IMR-90 (cell line): ENCODE results near the gene NOS1. TPM values are rescaled to one million over a fixed set of nuclear protein-coding genes. Genes with fewer than 3 reads are reported as not detected.

Experiments used
- ATAC-seq: fragments of 200-7000 bp; cut with Tn5 transposase; 2 replicates; pipeline ENCODE4 v1.9.1; 2020; ENCODE audit warnings: low read depth, mild to moderate bottlenecking, moderate library complexity
- BruUV-seq: library from RNA; stranded (reverse); fragments of 400-500 nt; replicated peaks from 2 replicates; lab custom pipeline; 2021; lab: Mats Ljungman, UMichigan
- CTCF ChIA-PET: fragments of 300-600 bp; formaldehyde crosslinking; extraction: SDS; loops from one replicate; lab custom pipeline; 2021; ENCODE audit warnings: antibody characterized with exemption; lab: Yijun Ruan, JAX
- POLR2A ChIA-PET: fragments of 300-600 bp; sonication (Branson Sonifier 250); formaldehyde crosslinking; loops from one replicate; lab custom pipeline; 2022; ENCODE audit warnings: antibody characterized with exemption; ENCODE audit not compliant: unreplicated experiment; lab: Charles Lee
- DNase-seq: peaks from one replicate; pipeline ENCODE4 v3.0.0; 2013
- H2AFZ ChIP-seq: replicated peaks from 2 replicates; pipeline ENCODE3; 2013; ENCODE audit warnings: low read length, mild to moderate bottlenecking; ENCODE audit not compliant: poor library complexity
- H2AK5ac ChIP-seq: 2 replicates; pipeline ENCODE4 v1.6.1; 2013; ENCODE audit warnings: low read depth, low read length, inconsistent platforms
- H2AK9ac ChIP-seq: replicated peaks from 2 replicates; pipeline ENCODE3; 2013; ENCODE audit warnings: mild to moderate bottlenecking, low read depth, low read length, moderate library complexity; ENCODE audit not compliant: poor library complexity
- H2BK120ac ChIP-seq: 2 replicates; pipeline ENCODE4 v1.6.1; 2013; ENCODE audit warnings: low read depth, low read length, inconsistent platforms
- H2BK15ac ChIP-seq: 3 replicates; pipeline ENCODE4 v1.6.1; 2013; ENCODE audit warnings: low read depth, low read length, inconsistent platforms
- H2BK20ac ChIP-seq: 2 replicates; pipeline ENCODE4 v1.6.1; 2013; ENCODE audit warnings: low read depth, mild to moderate bottlenecking, inconsistent platforms, low read length, moderate library complexity
- H2BK5ac ChIP-seq: 2 replicates; pipeline ENCODE4 v1.6.1; 2013; ENCODE audit warnings: mild to moderate bottlenecking, low read depth, low read length, inconsistent platforms; ENCODE audit not compliant: poor library complexity, severe bottlenecking
- H3K14ac ChIP-seq: replicated peaks from 2 replicates; pipeline ENCODE4 v1.6.1; 2013; ENCODE audit warnings: low read depth, low read length, inconsistent platforms
- H3K18ac ChIP-seq: 2 replicates; pipeline ENCODE4 v1.6.1; 2013; ENCODE audit warnings: low read depth, low read length, control low read depth
- H3K23ac ChIP-seq: 2 replicates; pipeline ENCODE4 v1.6.1; 2013; ENCODE audit warnings: low read depth, low read length, inconsistent platforms
- H3K27ac ChIP-seq: 2 replicates; pipeline ENCODE4 v1.5.1; 2013; ENCODE audit warnings: mild to moderate bottlenecking, control low read depth, low read length; ENCODE audit not compliant: insufficient read depth
- H3K27me3 ChIP-seq: 2 replicates; pipeline ENCODE4 v1.6.1; 2013; ENCODE audit warnings: low read length; ENCODE audit not compliant: control insufficient read depth, insufficient read depth
- H3K36me3 ChIP-seq: 2 replicates; pipeline ENCODE4 v1.6.1; 2013; ENCODE audit warnings: low read length, mixed read lengths; ENCODE audit not compliant: control insufficient read depth, insufficient read depth
- H3K4ac ChIP-seq: 2 replicates; pipeline ENCODE4 v1.6.1; 2013; ENCODE audit warnings: low read depth, low read length, inconsistent platforms
- H3K4me1 ChIP-seq: 2 replicates; pipeline ENCODE4 v1.6.1; 2013; ENCODE audit warnings: low read length, mixed read lengths; ENCODE audit not compliant: control insufficient read depth, insufficient read depth
- H3K4me2 ChIP-seq: 2 replicates; pipeline ENCODE4 v1.6.1; 2013; ENCODE audit warnings: low read depth, mild to moderate bottlenecking, control low read depth, low read length, moderate library complexity
- H3K4me3 ChIP-seq: 2 replicates; pipeline ENCODE4 v1.5.1; 2013; ENCODE audit warnings: low read depth, mild to moderate bottlenecking, control low read depth, low read length, moderate library complexity; ENCODE audit not compliant: insufficient read depth
- H3K56ac ChIP-seq: 2 replicates; pipeline ENCODE4 v1.6.1; 2013; ENCODE audit warnings: low read length, inconsistent platforms; ENCODE audit not compliant: insufficient read depth; ENCODE audit errors: extremely low read depth
- H3K79me1 ChIP-seq, 2 experiments: 2 replicates each; pipeline ENCODE4 v1.6.1; 2013; ENCODE audit warnings: low read length in 2 of 2, inconsistent platforms in 1 of 2, low read depth in 1 of 2
- H3K9ac ChIP-seq: 2 replicates; pipeline ENCODE4 v1.6.1; 2013; ENCODE audit warnings: low read depth, low read length, control low read depth
- H3K9me1 ChIP-seq: 2 replicates; pipeline ENCODE4 v1.6.1; 2013; ENCODE audit warnings: low read length, inconsistent platforms; ENCODE audit not compliant: insufficient read depth
- H3K9me3 ChIP-seq: 2 replicates; pipeline ENCODE4 v1.6.1; 2013; ENCODE audit warnings: low read length; ENCODE audit not compliant: control insufficient read depth, insufficient read depth
- H4K20me1 ChIP-seq: 2 replicates; pipeline ENCODE4 v1.6.1; 2013; ENCODE audit warnings: low read length, inconsistent platforms; ENCODE audit not compliant: insufficient read depth
- H4K5ac ChIP-seq: 2 replicates; pipeline ENCODE4 v1.6.1; 2013; ENCODE audit warnings: mild to moderate bottlenecking, low read depth, low read length, control low read depth
- H4K8ac ChIP-seq, 2 experiments: 2 replicates each; pipeline ENCODE4 v1.6.1; 2013; ENCODE audit warnings: low read depth in 2 of 2, low read length in 2 of 2, control low read depth in 1 of 2, inconsistent platforms in 1 of 2
- H4K91ac ChIP-seq: 2 replicates; pipeline ENCODE4 v1.6.1; 2013; ENCODE audit warnings: low read depth, low read length, inconsistent platforms; ENCODE audit not compliant: insufficient read depth
- BHLHE40 ChIP-seq: fragments of 150-350 bp; IDR thresholded peaks from 2 replicates; pipeline ENCODE4 v1.6.1; 2016; ENCODE audit warnings: mild to moderate bottlenecking, low read depth, low read length
- CHD1 ChIP-seq: IDR thresholded peaks from 2 replicates; pipeline ENCODE4 v1.6.1; 2012; ENCODE audit warnings: low read depth, low read length, improper control_type of control experiment
- CTCF ChIP-seq: conservative IDR thresholded peaks from 2 replicates; pipeline ENCODE4 v1.5.1; 2012; ENCODE audit warnings: mild to moderate bottlenecking, low read depth, low read length, improper control_type of control experiment
- ELK1 ChIP-seq: fragments of 150-350 bp; IDR thresholded peaks from 2 replicates; pipeline ENCODE4 v1.6.1; 2016; ENCODE audit warnings: low read depth, mild to moderate bottlenecking, low read length, moderate library complexity, borderline replicate concordance
- FOS ChIP-seq: fragments of 150-350 bp; IDR thresholded peaks from 2 replicates; pipeline ENCODE4 v1.6.1; 2016; ENCODE audit warnings: low read depth, low read length
- MAFK ChIP-seq: IDR thresholded peaks from 2 replicates; pipeline ENCODE4 v1.6.1; 2012; ENCODE audit warnings: low read depth, low read length, improper control_type of control experiment
- MAZ ChIP-seq: IDR thresholded peaks from 2 replicates; pipeline ENCODE4 v1.6.1; 2012; ENCODE audit warnings: low read depth, mild to moderate bottlenecking, low read length, improper control_type of control experiment, moderate library complexity, borderline replicate concordance
- MXI1 ChIP-seq: IDR thresholded peaks from 2 replicates; pipeline ENCODE4 v1.6.1; 2012; ENCODE audit warnings: low read depth, mild to moderate bottlenecking, low read length, moderate library complexity, borderline replicate concordance
- NFE2L2 ChIP-seq: fragments of 150-350 bp; IDR thresholded peaks from 2 replicates; pipeline ENCODE4 v1.6.1; 2016; ENCODE audit warnings: low read depth, mild to moderate bottlenecking, low read length
- POLR2A ChIP-seq: IDR thresholded peaks from 2 replicates; pipeline ENCODE4 v1.6.1; 2012; ENCODE audit warnings: mild to moderate bottlenecking, low read depth, low read length
- RAD21 ChIP-seq: IDR thresholded peaks from 2 replicates; pipeline ENCODE4 v1.6.1; 2012; ENCODE audit warnings: low read length, improper control_type of control experiment
- RCOR1 ChIP-seq: IDR thresholded peaks from 2 replicates; pipeline ENCODE4 v1.6.1; 2012; ENCODE audit warnings: mild to moderate bottlenecking, low read length, improper control_type of control experiment; ENCODE audit not compliant: insufficient replicate concordance
- SMC3 ChIP-seq: fragments of 150-350 bp; IDR thresholded peaks from 2 replicates; pipeline ENCODE4 v1.6.1; 2016; ENCODE audit warnings: low read depth, mild to moderate bottlenecking, antibody characterized with exemption, low read length, moderate library complexity
- USF2 ChIP-seq: fragments of 150-350 bp; IDR thresholded peaks from 2 replicates; pipeline ENCODE4 v1.6.1; 2017; ENCODE audit warnings: mild to moderate bottlenecking, antibody characterized with exemption, low read length, low read depth
- WGBS, 2 experiments: methylation state at CpG; one replicate each; pipeline versions ENCODE4 v1.1.5 to v1.1.7; 2013; ENCODE audit warnings: missing lambda C conversion rate in 2 of 2; ENCODE audit not compliant: insufficient read length in 1 of 2; ENCODE audit errors: extremely low coverage in 2 of 2; 5-methylcytosine and 5-hydroxymethylcytosine counted together
- dilution Hi-C: fragments of 300-500 bp; cut with HindIII; formaldehyde crosslinking; loops from one replicate; pipeline ENCODE4 v1.14.3; 2018; ENCODE audit warnings: low sequenced_read_pairs; ENCODE audit not compliant: unreplicated experiment
- in situ Hi-C: fragments of 300-500 bp; cut with MboI; formaldehyde crosslinking; loops from 3 replicates; pipeline ENCODE4 v1.14.3; 2019; ENCODE audit warnings: low sequenced_read_pairs, inconsistent platforms, mixed read lengths
- intact Hi-C: fragments of 100-400 bp; cut with micrococcal nuclease; formaldehyde crosslinking; loops from 2 replicates; pipeline ENCODE4 v1.10.0; 2022
- polyA plus RNA-seq, 3 experiments: library from polyadenylated mRNA; depleted of rRNA; stranded (reverse); fragments of >200 nt; gene quantifications; 2 replicates each; pipeline ENCODE4 v1.2.3, GENCODE V29; 2012; ENCODE audit warnings: low replicate concordance in 1 of 3
- total RNA-seq: library from RNA; depleted of rRNA; stranded (reverse); fragments of >200 nt; gene quantifications from 2 replicates; pipeline ENCODE4 v1.2.3, GENCODE V29; 2012

NOS1 gene
- total and polyA plus RNA-seq, 2 of the 4 experiments (the other 2 are of a cell fraction), result 0.09 TPM; not detected in 1

- dilution Hi-C loops (no loop called here), intact Hi-C loops (no loop called here), in situ Hi-C loops (no loop called here)
- no peak overlapping the region for H3K27ac ChIP-seq
- H3K36me3 ChIP-seq, result no peaks in the 10 kb centered on the region
- no peak overlapping the region for H3K56ac ChIP-seq
- H4K20me1 ChIP-seq, result no peaks in the 10 kb centered on the region
- TF ChIP-seq FOS (no peak), MAFK (no peak), BHLHE40 (no peak), RCOR1 (no peak), MXI1 (no peak), USF2 (no peak), ELK1 (no peak), POLR2A (no peak), CTCF (no peak), NFE2L2 (no peak), SMC3 (no peak), MAZ (no peak), RAD21 (no peak), CHD1 (no peak)
- H3K79me1 ChIP-seq, result no peaks in the 10 kb centered on the region
- no peaks in the 10 kb centered on the region; the same call in 1 of the 2 replicates for H3K9me3 ChIP-seq
- no peak overlapping the region for H3K4ac ChIP-seq
- no peak overlapping the region for H4K8ac ChIP-seq
- no peak overlapping the region for H3K18ac ChIP-seq
- H3K9ac ChIP-seq, result no peak overlapping the region
- H3K4me1 ChIP-seq, result no peaks in the 10 kb centered on the region
- no peak overlapping the region for H3K14ac ChIP-seq
- no peak for DNase-seq
- no CpG with 5 or more reads among the region's 9 CpGs for WGBS, 2 experiments
- POLR2A ChIA-PET, result no interaction called here
- no peak overlapping the region for H2AFZ ChIP-seq
- ATAC-seq, result no peak
- H4K5ac ChIP-seq, result no peak overlapping the region
- H2AK9ac ChIP-seq, result no peak overlapping the region
- H2BK120ac ChIP-seq, result no peak overlapping the region
- CTCF ChIA-PET, result no interaction called here
- H2BK20ac ChIP-seq, result no peak overlapping the region
- no peak overlapping the region for H3K4me3 ChIP-seq
- no peak overlapping the region for H2BK15ac ChIP-seq
- no peak overlapping the region for H2BK5ac ChIP-seq
- no peak overlapping the region for H3K4me2 ChIP-seq
- no peaks in the 10 kb centered on the region for H3K9me1 ChIP-seq
- no peak overlapping the region for H4K91ac ChIP-seq
- no TSS peak for BruUV-seq
- H2AK5ac ChIP-seq, result no peak overlapping the region
- H3K27me3 ChIP-seq, result no peaks in the 10 kb centered on the region
- no peak overlapping the region for H3K23ac ChIP-seq
These were observed 119.7 kb downstream of the NOS1 start for GRCh38 chr12:117241697-117242096.
